Neural cell (in vitro differentiated cells): ENCODE results near the gene ARL8A.

ENCODE experiments used
- EZH2 ChIP-seq: fragments of 200-600, 300-800 bp; shearing (Covaris generic), sonication (generic); IDR thresholded peaks from 2 replicates; pipeline ENCODE4 v1.6.1; 2014; ENCODE audit warnings: antibody characterized with exemption, low read length, borderline replicate concordance, mild to moderate bottlenecking; ENCODE audit not compliant: insufficient read depth, poor library complexity, severe bottlenecking
- MXI1 ChIP-seq: fragments of 450-650 bp; conservative IDR thresholded peaks from 2 replicates; pipeline ENCODE4 v1.6.1; 2014; ENCODE audit warnings: antibody characterized with exemption, mild to moderate bottlenecking; ENCODE audit not compliant: poor library complexity, severe bottlenecking
- TF ChIP-seq, protein P1 (sequence below): fragments of 450-650 bp; IDR thresholded peaks from 2 replicates; pipeline ENCODE4 v1.5.1; 2014; ENCODE audit warnings: antibody characterized with exemption, mild to moderate bottlenecking, moderate library complexity; ENCODE audit not compliant: poor library complexity, severe bottlenecking

DNA sequence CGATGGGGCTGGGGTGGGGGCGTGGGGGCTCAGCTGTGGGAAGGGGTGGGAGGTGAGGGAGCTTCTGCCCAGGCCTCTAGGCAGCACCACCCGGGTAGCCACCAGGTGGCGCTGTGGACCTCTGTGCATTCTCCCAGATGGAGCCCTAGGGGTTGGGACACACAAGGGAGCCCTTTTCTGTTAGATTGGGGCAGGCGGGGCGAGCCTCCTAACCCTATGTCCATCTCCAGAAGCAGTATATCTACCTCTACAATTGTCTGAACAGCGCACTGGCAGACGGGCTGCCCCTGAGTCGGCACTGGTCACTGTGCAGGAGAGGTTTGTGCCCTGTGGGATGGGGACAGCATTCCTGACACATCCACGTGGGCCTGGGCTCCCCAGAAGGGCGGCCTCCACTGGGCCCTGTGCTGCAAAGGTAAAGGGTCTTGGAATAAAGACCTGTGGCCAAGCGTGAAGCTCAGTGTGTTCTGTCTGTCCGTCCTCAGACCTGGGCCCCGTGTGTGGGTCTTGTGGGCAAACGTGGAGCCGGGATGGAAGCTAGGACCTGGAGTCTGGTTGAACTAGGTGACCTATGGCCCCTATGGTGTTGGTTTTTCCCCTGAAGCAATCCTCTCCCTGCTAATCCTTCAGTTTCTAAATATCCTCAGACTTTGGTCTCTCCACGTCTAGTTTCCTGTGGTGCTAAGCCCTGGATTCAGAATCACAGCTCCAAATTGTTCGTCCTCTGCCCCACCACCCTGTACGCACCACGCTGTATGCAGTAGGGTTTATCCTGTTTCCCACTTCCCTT, 44.7 kb upstream of the ARL8A start:
- TF ChIP-seq, protein P1, sequence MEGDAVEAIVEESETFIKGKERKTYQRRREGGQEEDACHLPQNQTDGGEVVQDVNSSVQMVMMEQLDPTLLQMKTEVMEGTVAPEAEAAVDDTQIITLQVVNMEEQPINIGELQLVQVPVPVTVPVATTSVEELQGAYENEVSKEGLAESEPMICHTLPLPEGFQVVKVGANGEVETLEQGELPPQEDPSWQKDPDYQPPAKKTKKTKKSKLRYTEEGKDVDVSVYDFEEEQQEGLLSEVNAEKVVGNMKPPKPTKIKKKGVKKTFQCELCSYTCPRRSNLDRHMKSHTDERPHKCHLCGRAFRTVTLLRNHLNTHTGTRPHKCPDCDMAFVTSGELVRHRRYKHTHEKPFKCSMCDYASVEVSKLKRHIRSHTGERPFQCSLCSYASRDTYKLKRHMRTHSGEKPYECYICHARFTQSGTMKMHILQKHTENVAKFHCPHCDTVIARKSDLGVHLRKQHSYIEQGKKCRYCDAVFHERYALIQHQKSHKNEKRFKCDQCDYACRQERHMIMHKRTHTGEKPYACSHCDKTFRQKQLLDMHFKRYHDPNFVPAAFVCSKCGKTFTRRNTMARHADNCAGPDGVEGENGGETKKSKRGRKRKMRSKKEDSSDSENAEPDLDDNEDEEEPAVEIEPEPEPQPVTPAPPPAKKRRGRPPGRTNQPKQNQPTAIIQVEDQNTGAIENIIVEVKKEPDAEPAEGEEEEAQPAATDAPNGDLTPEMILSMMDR, result peak; percentile 49
- TF ChIP-seq EZH2 (no peak), MXI1 (no peak)
